HEK293T (cell line): ENCODE measurements around the gene NKAIN2.

ENCODE experiments used
- CTCF ChIA-PET: fragments of 350-600 bp; formaldehyde crosslinking; extraction: SDS; loops from one replicate; lab custom pipeline; 2021; ENCODE audit warnings: antibody characterized with exemption, inconsistent platforms; lab: Yijun Ruan, JAX
- POLR2A ChIA-PET: fragments of 350-600 bp; formaldehyde crosslinking; extraction: SDS; loops from one replicate; lab custom pipeline; 2020; ENCODE audit warnings: antibody characterized with exemption, inconsistent platforms; lab: Yijun Ruan, JAX
- DNase-seq: peaks from one replicate; pipeline ENCODE4 v3.0.0; 2012; ENCODE audit warnings: mixed read lengths; ENCODE audit errors: extremely low spot score
- ARNT ChIP-seq: fragments of 450-650 bp; IDR thresholded peaks from 2 replicates; pipeline ENCODE4 v1.6.1; 2017; ENCODE audit warnings: mild to moderate bottlenecking
- BHLHE40 ChIP-seq: fragments of 450-650 bp; IDR thresholded peaks from 2 replicates; pipeline ENCODE4 v1.6.1; 2016; ENCODE audit warnings: mild to moderate bottlenecking, moderate library complexity, borderline replicate concordance
- CTBP1 ChIP-seq: fragments of 450-650 bp; IDR thresholded peaks from 2 replicates; pipeline ENCODE4 v1.6.1; 2016; ENCODE audit warnings: borderline replicate concordance
- ELF4 ChIP-seq: fragments of 450-650 bp; IDR thresholded peaks from 2 replicates; pipeline ENCODE4 v1.6.1; 2017; ENCODE audit warnings: antibody characterized with exemption
- FOXA1 ChIP-seq: fragments of 450-650 bp; IDR thresholded peaks from 2 replicates; pipeline ENCODE4 v1.6.1; 2016; ENCODE audit warnings: mild to moderate bottlenecking
- FOXK2 ChIP-seq: fragments of 450-650 bp; IDR thresholded peaks from 2 replicates; pipeline ENCODE4 v1.6.1; 2016; ENCODE audit warnings: mild to moderate bottlenecking
- FOXM1 ChIP-seq: fragments of 450-650 bp; IDR thresholded peaks from 2 replicates; pipeline ENCODE4 v1.6.1; 2017; ENCODE audit warnings: mild to moderate bottlenecking, borderline replicate concordance
- HDGF ChIP-seq: fragments of 450-650 bp; IDR thresholded peaks from 2 replicates; pipeline ENCODE4 v1.6.1; 2017; ENCODE audit warnings: antibody characterized with exemption, borderline replicate concordance
- L3MBTL2 ChIP-seq: fragments of 450-650 bp; conservative IDR thresholded peaks from 2 replicates; pipeline ENCODE4 v1.6.1; 2016; ENCODE audit warnings: mild to moderate bottlenecking
- LEF1 ChIP-seq: fragments of 450-650 bp; IDR thresholded peaks from 2 replicates; pipeline ENCODE4 v1.6.1; 2017; ENCODE audit warnings: mild to moderate bottlenecking, borderline replicate concordance
- NFRKB ChIP-seq: fragments of 450-650 bp; IDR thresholded peaks from 2 replicates; pipeline ENCODE4 v1.6.1; 2016; ENCODE audit warnings: mild to moderate bottlenecking, moderate library complexity
- PKNOX1 ChIP-seq: fragments of 450-650 bp; IDR thresholded peaks from 2 replicates; pipeline ENCODE4 v1.6.1; 2016
- SP1 ChIP-seq: fragments of 450-650 bp; IDR thresholded peaks from 2 replicates; pipeline ENCODE4 v1.6.1; 2017
- TARDBP ChIP-seq: fragments of 450-650 bp; IDR thresholded peaks from 2 replicates; pipeline ENCODE4 v1.6.1; 2016
- ZNF384 ChIP-seq: fragments of 450-650 bp; IDR thresholded peaks from 2 replicates; pipeline ENCODE4 v1.6.1; 2016

NKAIN2 gene

GRCh38 chr6:124057461-124057860 is 253.8 kb downstream of the NKAIN2 start:
- CTCF ChIA-PET: no interaction called here
- TF ChIP-seq ZNF384 (peak; percentile 66), HDGF (no peak), BHLHE40 (no peak)
- POLR2A ChIA-PET: no interaction called here
- DNase-seq: no peak

- CTCF ChIA-PET: interaction anchor here (0.5 kb wide), 1 partner anchor 1461 kb away, joined by 4 read pairs; no protein-coding TSS in a partner anchor
- TF ChIP-seq L3MBTL2: no peak
- no peak for TF ChIP-seq PKNOX1
- no peak for TF ChIP-seq SP1
- no peak for TF ChIP-seq TARDBP
- no peak for TF ChIP-seq FOXK2
- TF ChIP-seq FOXA1: no peak
- no peak for DNase-seq
- POLR2A ChIA-PET: no interaction called here
Measured at GRCh38 chr6:124064317-124065113, 260.9 kb downstream of the NKAIN2 start.

GRCh38 chr6:124066269-124066668 is 262.6 kb downstream of the NKAIN2 start:
- ChIA-PET POLR2A (no interaction called here), CTCF (no interaction called here)
- TF ChIP-seq SP1: no peak
- TF ChIP-seq CTBP1: no peak
- TF ChIP-seq ZNF384: no peak
- TF ChIP-seq L3MBTL2: no peak
- DNase-seq: no peak

DNA sequence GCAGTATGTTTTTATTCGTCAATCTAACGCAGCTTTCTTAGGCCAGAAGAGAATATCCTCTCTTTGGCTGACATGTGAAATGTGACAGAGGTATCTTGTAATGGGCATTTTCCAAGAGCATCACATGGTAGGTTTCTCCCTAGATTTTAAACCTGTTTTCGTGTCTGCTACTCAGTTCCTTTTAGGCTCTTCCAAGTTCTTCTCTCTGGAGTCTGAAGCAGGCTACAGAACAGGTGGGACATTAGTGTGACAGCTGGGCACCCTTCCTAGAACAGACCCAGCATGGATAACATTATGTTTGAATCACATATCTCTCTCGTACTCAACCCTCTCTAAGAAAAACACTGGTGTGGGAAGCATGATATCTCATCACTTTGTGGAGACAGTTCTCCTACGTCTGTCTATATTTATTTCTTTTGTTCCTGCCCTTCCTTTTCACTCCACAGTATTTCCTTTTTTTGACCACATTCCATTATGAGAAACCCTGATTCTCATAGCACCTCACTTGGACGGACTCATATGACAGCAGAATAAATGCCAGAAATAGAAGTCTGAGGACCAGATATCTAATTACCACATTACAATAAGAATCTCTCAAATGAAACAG is 263.4 kb downstream of the NKAIN2 start:
- POLR2A ChIA-PET: no interaction called here

GRCh38 chr6:124069230-124069950 is 265.7 kb downstream of the NKAIN2 start:
- CTCF ChIA-PET: no interaction called here
- POLR2A ChIA-PET: interaction anchor here (0.6 kb wide), 1 partner anchor 13 kb away, joined by 3 read pairs; no protein-coding TSS in a partner anchor
- no peak for TF ChIP-seq NFRKB
- no peak for TF ChIP-seq FOXK2
- DNase-seq: no peak

More for the DNA sequence above, 263.4 kb downstream of the NKAIN2 start:
- CTCF ChIA-PET: no interaction called here
- no peak for TF ChIP-seq ARNT
- TF ChIP-seq LEF1: no peak
- no peak for TF ChIP-seq CTBP1
- no peak for DNase-seq

DNA sequence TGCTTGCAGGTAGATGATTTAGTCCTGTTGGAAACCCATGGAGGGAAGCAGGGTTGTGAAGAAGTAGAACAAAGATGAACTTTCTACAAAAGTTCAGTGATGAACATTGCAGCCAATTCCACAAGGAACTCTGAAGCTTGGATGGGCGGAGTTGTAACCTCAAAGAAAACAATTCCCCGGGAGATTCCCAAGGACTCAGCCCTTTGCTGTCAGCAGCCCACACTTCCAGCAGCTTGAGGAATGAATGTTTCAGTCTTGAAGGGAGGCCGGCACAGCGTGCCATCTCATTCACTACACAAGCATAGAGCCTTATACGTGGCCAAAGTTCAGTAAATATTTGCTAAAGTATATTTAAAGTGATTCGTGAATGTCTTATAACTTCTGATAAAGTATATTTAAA is 269.4 kb downstream of the NKAIN2 start:
- CTCF ChIA-PET: interaction anchor here (0.6 to 0.7 kb wide), 3 partner anchors 21 to 299 kb away, joined by 3 read pairs; no protein-coding TSS in a partner anchor

GRCh38 chr6:124073820-124074587 is 270.3 kb downstream of the NKAIN2 start:
- no peak for TF ChIP-seq NFRKB
- TF ChIP-seq PKNOX1: peak; percentile 93
- TF ChIP-seq CTBP1: 0 out of 2 replicates have a peak, but pooled peaks have one; percentile 47
- TF ChIP-seq BHLHE40: no peak
- no peak for DNase-seq
- CTCF ChIA-PET: interaction anchor here (0.6 to 0.7 kb wide), 3 partner anchors 22 to 300 kb away, joined by 3 read pairs; no protein-coding TSS in a partner anchor
- POLR2A ChIA-PET: interaction anchor here (1.0 kb wide), 1 partner anchor 17 kb away, joined by 3 read pairs; no protein-coding TSS in a partner anchor

More for the DNA sequence above, 269.4 kb downstream of the NKAIN2 start:
- POLR2A ChIA-PET: no interaction called here
- no peak for DNase-seq
- TF ChIP-seq TARDBP (no peak), NFRKB (no peak), ZNF384 (no peak), FOXM1 (no peak), SP1 (no peak), ELF4 (no peak), CTBP1 (no peak), L3MBTL2 (no peak)
